PC-3 (cell line): ENCODE measurements around the gene NR2E1. TPM values are rescaled to one million over a fixed set of nuclear protein-coding genes. Genes with fewer than 3 reads are reported as not detected.

Source experiments
- ATAC-seq: fragments of 200-7000 bp; cut with Tn5 transposase; 2 replicates; pipeline ENCODE4 v1.9.1; 2020; ENCODE audit warnings: mild to moderate bottlenecking, moderate library complexity
- BruUV-seq: library from RNA; stranded (reverse); fragments of 400-500 nt; replicated peaks from 2 replicates; lab custom pipeline; 2021; lab: Mats Ljungman, UMichigan
- CTCF ChIA-PET: fragments of 300-600 bp; sonication (Branson Sonifier 250); formaldehyde crosslinking; loops from one replicate; lab custom pipeline; 2022; ENCODE audit warnings: antibody characterized with exemption; lab: Charles Lee
- POLR2A ChIA-PET: fragments of 300-600 bp; sonication (Branson Sonifier 250); formaldehyde crosslinking; loops from one replicate; lab custom pipeline; 2022; ENCODE audit warnings: antibody characterized with exemption; ENCODE audit not compliant: unreplicated experiment; lab: Charles Lee
- DNase-seq: peaks from one replicate; pipeline ENCODE4 v3.0.0-alpha.2; 2015
- H2AFZ ChIP-seq: fragments of 300-600 bp; sonication (generic); 2 replicates; pipeline ENCODE4 v1.6.0; 2016; ENCODE audit warnings: antibody characterized with exemption, low read length
- H3F3A ChIP-seq: fragments of 300-600 bp; sonication (generic); one replicate; pipeline ENCODE4 v1.6.0; 2017; ENCODE audit warnings: antibody characterized with exemption, low read length, control low read depth, mild to moderate bottlenecking; ENCODE audit not compliant: unreplicated experiment
- H3K27ac ChIP-seq: fragments of 300-600 bp; sonication (generic); 2 replicates; pipeline ENCODE4 v1.5.1; 2016; ENCODE audit warnings: mild to moderate bottlenecking, low read length
- H3K27me3 ChIP-seq: fragments of 300-600 bp; sonication (generic); 2 replicates; pipeline ENCODE4 v1.6.1; 2016; ENCODE audit warnings: low read length, mixed read lengths
- H3K36me3 ChIP-seq: fragments of 300-600 bp; sonication (generic); 2 replicates; pipeline ENCODE4 v1.6.1; 2016; ENCODE audit warnings: low read depth, mixed run types, low read length, mixed read lengths
- H3K4me1 ChIP-seq: fragments of 300-600 bp; sonication (generic); 2 replicates; pipeline ENCODE4 v1.5.1; 2016; ENCODE audit warnings: low read length; ENCODE audit not compliant: insufficient read depth
- H3K4me2 ChIP-seq: fragments of 300-600 bp; sonication (generic); 2 replicates; pipeline ENCODE4 v1.6.0; 2016; ENCODE audit warnings: low read length
- H3K4me3 ChIP-seq: fragments of 300-600 bp; sonication (generic); 2 replicates; pipeline ENCODE4 v1.5.1; 2016; ENCODE audit warnings: mild to moderate bottlenecking, low read length, mixed read lengths
- H3K79me2 ChIP-seq: fragments of 300-600 bp; sonication (generic); 2 replicates; pipeline ENCODE4 v1.6.1; 2017; ENCODE audit warnings: low read length, mixed read lengths
- H3K9ac ChIP-seq: fragments of 300-600 bp; sonication (generic); 2 replicates; pipeline ENCODE4 v1.6.0; 2016; ENCODE audit warnings: mild to moderate bottlenecking, low read length
- H3K9me2 ChIP-seq: fragments of 300-600 bp; sonication (generic); replicated peaks from 2 replicates; pipeline ENCODE4 v1.6.1; 2016; ENCODE audit warnings: mixed run types, low read length, mixed read lengths
- H3K9me3 ChIP-seq: fragments of 300-600 bp; sonication (generic); 2 replicates; pipeline ENCODE4 v1.6.1; 2016; ENCODE audit warnings: low read length, mixed read lengths
- H4K20me1 ChIP-seq: fragments of 300-600 bp; sonication (generic); 2 replicates; pipeline ENCODE4 v1.6.1; 2016; ENCODE audit warnings: low read length, mixed read lengths
- CTCF ChIP-seq: fragments of 300-600 bp; sonication (generic); conservative IDR thresholded peaks from 2 replicates; pipeline ENCODE4 v1.5.1; 2017; ENCODE audit warnings: antibody characterized with exemption, low read depth, mild to moderate bottlenecking, low read length
- EZH2 ChIP-seq: fragments of 300-600 bp; sonication (generic); IDR thresholded peaks from one replicate; pipeline ENCODE4 v1.6.1; 2017; ENCODE audit warnings: antibody characterized with exemption, mild to moderate bottlenecking, low read length; ENCODE audit not compliant: unreplicated experiment
- EZH2phosphoT487 ChIP-seq: fragments of 300-600 bp; sonication (generic); IDR thresholded peaks from 2 replicates; pipeline ENCODE4 v1.6.1; 2018; ENCODE audit warnings: mild to moderate bottlenecking, antibody characterized with exemption, low read length, borderline replicate concordance
- intact Hi-C: fragments of 100-400 bp; cut with micrococcal nuclease; formaldehyde crosslinking; loops from 2 replicates; pipeline ENCODE4 v1.9.0; 2023
- total RNA-seq: library from RNA; depleted of rRNA; stranded (reverse); fragments of >200 nt; gene quantifications from 2 replicates; pipeline ENCODE4 v1.2.3, GENCODE V29; 2014

NR2E1 gene
- total RNA-seq, 1 experiment from 2014 or later, result 0.07 TPM

- Histone ChIP-seq H3K4me1 (no peaks in the 10 kb centered on the region), H3K9me3 (no peaks in the 10 kb centered on the region), H3K9me2 (no peaks in the 10 kb centered on the region), H3F3A (no peaks in the 10 kb centered on the region), H4K20me1 (no peaks in the 10 kb centered on the region), H3K9ac (no peak overlapping the region), H3K27me3 (peaks cover 33% of the 10 kb centered on the region), H3K27ac (no peak overlapping the region), H2AFZ (no peak overlapping the region), H3K4me2 (no peak overlapping the region), H3K4me3 (no peak overlapping the region), H3K79me2 (no peaks in the 10 kb centered on the region), H3K36me3 (no peaks in the 10 kb centered on the region)
- TF ChIP-seq EZH2 (no peak), CTCF (0 out of 2 replicates have a peak, but pooled peaks have one; percentile 12)
- DNase-seq (peak; percentile 11), ATAC-seq (no peak)
- ChIA-PET POLR2A (no interaction called here), CTCF (no interaction called here)
- intact Hi-C loops, result no loop called here
- no TSS peak for BruUV-seq
Observed at GRCh38 chr6:108163267-108163643, 2.6 kb upstream of the NR2E1 start.

GRCh38 chr6:108163644-108164542 lies 1.9 kb upstream of the NR2E1 start:
- POLR2A ChIA-PET, result no interaction called here
- H3K4me2 ChIP-seq, result no peak overlapping the region
- H4K20me1 ChIP-seq, result no peaks in the 10 kb centered on the region
- H3K9ac ChIP-seq, result no peak overlapping the region
- no peaks in the 10 kb centered on the region for H3K36me3 ChIP-seq
- BruUV-seq, result no TSS peak
- ATAC-seq (no peak), DNase-seq (no peak)
- H3K27me3 ChIP-seq, result peaks cover 26% of the 10 kb centered on the region
- no peak overlapping the region for H3K4me3 ChIP-seq
- H2AFZ ChIP-seq, result no peak overlapping the region
- H3K9me3 ChIP-seq, result no peaks in the 10 kb centered on the region
- no peaks in the 10 kb centered on the region for H3K4me1 ChIP-seq
- no peak overlapping the region for H3K27ac ChIP-seq
- H3K9me2 ChIP-seq, result no peaks in the 10 kb centered on the region
- intact Hi-C loops, result no loop called here
- no peaks in the 10 kb centered on the region for H3F3A ChIP-seq
- CTCF ChIA-PET, result no interaction called here
- no peaks in the 10 kb centered on the region for H3K79me2 ChIP-seq
- TF ChIP-seq CTCF, result no peak
- no peak for TF ChIP-seq EZH2
- no peak for TF ChIP-seq EZH2phosphoT487

- no peak for ATAC-seq
- Histone ChIP-seq H3K9me3 (no peaks in the 10 kb centered on the region), H2AFZ (no peak overlapping the region), H3F3A (no peaks in the 10 kb centered on the region), H3K9ac (no peak overlapping the region), H3K4me2 (no peak overlapping the region), H4K20me1 (no peaks in the 10 kb centered on the region), H3K9me2 (no peaks in the 10 kb centered on the region), H3K27ac (no peak overlapping the region), H3K4me3 (no peak overlapping the region), H3K79me2 (no peaks in the 10 kb centered on the region), H3K27me3 (peaks cover 20% of the 10 kb centered on the region), H3K4me1 (no peaks in the 10 kb centered on the region), H3K36me3 (no peaks in the 10 kb centered on the region)
- no TSS peak for BruUV-seq
- DNase-seq, result no peak
- ChIA-PET POLR2A (no interaction called here), CTCF (no interaction called here)
- TF ChIP-seq EZH2phosphoT487 (no peak), EZH2 (no peak), CTCF (no peak)
- intact Hi-C loops, result no loop called here
Observed at GRCh38 chr6:108164543-108164814, 1.3 kb upstream of the NR2E1 start.
